Activated CD4-positive, alpha-beta T cell treated with anti-CD3 and anti-CD28 coated beads for 48 hours (primary cell): ENCODE measurements around the gene HEPN1.

Experiments
- DNase-seq: peaks from one replicate; pipeline ENCODE4 v3.0.0-alpha.2; 2020

Gene HEPN1

DNA sequence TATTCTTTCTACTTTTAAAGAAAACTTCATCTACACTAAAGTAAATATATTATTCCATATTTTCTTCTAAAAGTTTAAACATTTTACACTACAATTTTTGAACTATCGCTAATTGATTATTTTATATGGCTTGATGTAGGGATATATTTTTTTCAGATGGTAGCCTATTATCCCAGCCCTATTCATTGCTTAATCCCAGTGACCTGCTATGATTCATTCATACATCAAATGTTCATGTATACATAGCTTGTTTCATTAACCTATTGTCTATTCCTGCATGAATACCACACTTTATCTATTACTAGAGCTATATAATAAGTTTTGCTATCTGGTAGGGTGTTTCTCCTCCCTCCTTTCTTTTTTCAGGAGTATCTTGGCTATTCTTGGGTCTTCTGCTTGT, 16.4 kb upstream of the HEPN1 start:
- DNase-seq = no peak

- DNase-seq = no peak
Measured at GRCh38 chr11:124915541-124916369, 3.3 kb upstream of the HEPN1 start.

GRCh38 chr11:124916370-124916710, 2.7 kb upstream of the HEPN1 start:
- DNase-seq = no peak

DNA sequence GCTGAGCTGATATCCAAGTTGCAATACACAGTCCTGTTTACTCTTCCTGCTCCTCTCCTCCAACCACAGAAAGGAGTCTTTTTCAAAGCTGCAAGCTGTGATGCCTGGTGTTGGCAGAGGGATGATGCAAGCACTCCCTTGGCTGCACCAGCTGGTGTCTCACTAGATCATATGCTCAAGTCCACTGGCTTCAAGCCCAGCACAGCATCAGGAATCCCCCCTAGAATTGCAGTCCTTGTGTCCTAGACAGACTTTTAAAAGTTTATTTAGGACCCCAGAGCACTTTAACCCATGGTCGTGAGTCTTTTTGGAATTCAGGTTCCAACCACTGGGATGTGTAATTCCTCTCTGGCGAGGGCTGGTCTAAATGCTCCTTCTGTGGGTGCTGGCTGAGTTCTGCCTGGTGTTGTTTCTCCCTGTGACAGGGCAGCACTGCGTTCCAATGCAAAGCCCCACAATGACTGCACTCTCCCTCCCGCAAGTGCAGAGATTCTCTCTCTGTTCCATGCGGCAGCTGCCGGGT, 1.9 kb upstream of the HEPN1 start:
- no peak for DNase-seq

DNA sequence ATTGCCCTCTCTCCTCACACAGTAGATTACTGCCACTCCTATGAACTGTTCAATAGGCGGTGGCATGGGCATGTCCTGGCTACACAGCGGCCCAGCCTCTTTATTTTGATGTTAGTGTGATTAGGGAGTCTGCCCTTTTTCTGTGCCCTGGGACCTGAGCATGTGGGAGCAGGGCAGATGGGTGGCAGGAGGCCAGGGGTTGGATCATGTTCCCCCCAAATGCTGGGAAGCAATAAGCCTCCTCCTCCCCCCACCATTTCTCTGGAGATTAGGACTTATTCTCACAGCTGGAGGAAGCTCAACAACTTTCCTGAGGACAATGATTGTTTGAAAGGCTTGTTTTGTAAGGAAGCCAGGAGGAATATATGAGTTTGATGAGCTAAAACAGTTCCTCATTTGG, 848 bp downstream of the HEPN1 start:
- no peak for DNase-seq

DNA sequence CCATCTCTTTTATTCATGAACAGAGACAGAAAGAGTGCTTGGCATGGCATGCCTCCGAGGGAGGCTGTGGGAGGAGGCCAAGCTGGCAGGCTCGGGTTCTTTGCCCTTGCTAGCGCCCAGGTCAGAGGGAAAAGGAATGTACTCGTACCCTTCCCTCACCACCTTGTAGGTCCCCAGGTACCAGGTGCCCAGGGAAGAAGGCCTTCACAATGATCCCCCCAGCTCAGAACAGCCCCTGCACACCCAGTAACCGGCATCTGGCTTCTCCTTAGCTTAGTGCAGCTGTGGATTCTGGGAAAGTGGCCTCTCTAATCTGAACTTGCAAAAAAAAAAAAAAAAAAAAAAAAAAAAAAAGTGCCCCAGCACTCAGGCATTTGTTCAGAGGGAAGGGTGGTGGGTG, 1.3 kb downstream of the HEPN1 start:
- DNase-seq = no peak

DNA sequence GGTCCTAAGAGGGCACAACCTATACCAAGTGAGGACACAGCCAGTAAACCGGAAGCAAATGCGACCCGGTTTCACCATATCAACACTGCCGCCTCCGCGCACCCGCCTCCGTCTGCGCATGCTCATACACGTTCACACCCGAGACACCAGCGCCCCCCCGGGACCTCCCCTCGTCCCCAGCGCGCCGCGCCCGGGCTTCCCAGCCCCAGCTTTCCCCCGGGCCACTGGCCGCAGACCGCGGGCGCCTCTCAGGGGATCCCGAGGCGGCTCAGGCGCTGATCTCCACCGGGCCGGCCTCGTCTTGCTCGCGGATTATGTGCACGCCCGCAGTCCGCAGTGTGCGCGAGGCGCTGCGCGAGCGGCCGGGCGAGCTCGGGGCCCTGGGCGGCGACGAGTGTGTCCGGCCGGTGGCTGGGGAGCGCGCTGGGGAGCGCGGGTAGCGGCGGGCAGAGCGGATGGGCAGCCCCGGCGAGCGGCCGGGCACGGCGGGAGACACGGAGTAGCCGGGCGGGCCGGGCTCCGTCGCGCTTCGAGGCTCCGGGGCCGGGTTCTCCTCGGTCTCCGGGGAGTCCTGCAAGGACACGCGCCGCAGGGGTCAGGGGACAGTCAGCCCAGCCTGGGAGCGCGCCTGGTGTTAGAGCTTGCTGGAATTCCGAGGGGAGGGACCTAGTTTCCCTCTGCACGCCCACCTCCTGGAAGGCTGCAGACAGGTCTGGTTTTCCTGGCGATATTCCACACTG, 2.0 kb downstream of the HEPN1 start:
- DNase-seq = peak; percentile 81

DNA sequence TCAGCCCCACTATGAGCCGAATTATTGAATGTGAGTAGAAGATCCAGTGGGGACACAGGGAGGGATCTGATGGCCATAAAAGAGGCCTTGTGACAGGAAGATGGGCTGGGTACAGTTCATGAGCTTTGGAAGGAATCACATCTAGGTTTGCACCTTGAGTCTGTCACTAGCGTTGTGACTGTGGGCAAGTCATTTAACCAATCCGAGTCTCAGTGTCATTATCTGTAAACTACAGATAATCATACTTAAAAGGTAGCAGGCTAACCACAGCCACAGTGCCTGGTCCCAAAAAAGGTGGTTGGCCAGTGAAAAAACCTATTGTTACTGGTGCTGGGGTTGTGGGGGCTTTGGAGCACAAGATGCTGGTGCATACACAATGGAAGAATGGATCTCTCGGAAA, 3.8 kb downstream of the HEPN1 start:
- no peak for DNase-seq

DNA sequence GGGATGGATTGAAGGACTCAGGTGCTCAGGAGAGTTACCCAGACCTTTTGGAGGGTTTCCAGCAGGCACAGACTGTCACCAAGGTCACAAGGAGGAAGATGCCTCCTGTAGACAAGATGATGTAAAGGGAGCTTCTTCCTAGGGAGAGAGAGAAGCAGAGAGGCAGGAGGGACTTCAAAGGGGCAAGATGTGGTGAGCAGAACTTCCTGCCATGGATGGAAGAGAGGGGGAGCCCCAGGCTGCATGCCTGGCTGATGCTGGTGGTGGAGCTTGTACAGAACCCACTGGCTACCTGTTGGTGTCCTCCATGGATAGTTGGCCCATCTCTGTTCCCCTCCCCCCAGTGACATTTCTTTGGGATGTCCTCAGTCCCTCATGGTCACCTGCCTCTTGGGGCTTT, 4.2 kb downstream of the HEPN1 start:
- DNase-seq = no peak

GRCh38 chr11:124928942-124929665, 10.1 kb downstream of the HEPN1 start:
- DNase-seq = no peak

- DNase-seq = no peak
Measured at GRCh38 chr11:124930799-124931198, 11.7 kb downstream of the HEPN1 start.

GRCh38 chr11:124934862-124935547, 16.0 kb downstream of the HEPN1 start:
- DNase-seq = no peak

DNA sequence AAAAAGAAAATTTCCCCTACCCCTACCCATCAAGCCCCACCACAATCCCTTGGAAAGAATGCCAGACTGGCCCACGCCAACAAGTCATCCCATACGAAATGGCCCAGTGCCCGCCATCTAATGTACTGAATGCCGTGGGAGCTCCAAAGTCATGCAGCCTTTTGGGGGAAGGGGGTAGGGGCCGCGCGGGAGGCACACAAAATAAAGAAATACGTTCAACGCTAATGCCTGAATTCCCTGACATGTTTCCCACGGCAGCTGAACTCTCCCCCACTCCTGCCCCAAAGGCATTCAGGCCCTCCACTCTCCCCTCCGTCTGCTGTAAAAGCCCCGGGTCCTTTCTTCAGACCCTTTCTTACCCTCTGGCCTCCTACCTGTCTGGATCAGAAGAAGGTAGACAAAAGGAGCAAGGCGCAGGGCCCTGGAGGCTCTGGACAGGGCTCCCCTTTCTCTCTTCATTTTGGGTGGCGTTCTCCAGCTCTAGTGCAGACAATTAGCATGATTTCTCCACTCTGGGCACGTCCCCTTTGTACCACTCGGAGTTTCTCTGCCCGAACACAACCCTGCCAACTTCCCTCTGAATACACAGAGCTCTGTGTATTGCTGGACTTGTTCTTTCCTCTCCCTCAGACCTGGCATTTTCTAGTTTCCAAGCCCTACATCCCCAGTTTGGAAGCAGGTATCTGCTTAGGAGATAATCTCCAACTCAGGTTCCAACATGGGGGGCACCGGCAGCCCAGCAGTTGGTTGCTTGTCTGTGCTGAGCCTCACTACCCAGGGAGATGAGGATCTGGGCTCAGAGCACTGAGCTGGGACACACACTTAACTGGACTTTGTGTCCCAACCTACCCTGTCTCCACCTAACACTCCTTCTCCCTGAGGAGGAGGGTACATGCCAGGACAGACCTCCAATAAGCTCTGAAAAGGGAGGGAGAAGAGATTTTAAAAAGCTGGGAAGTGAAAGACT, 16.8 kb downstream of the HEPN1 start, which contains the start of gene HEPACAM:
Gene HEPACAM (minus strand): TSS at position 500 of the 967 bp plus-strand sequence. CDS start 41 bp downstream, at position 459.
- no peak for DNase-seq

DNA sequence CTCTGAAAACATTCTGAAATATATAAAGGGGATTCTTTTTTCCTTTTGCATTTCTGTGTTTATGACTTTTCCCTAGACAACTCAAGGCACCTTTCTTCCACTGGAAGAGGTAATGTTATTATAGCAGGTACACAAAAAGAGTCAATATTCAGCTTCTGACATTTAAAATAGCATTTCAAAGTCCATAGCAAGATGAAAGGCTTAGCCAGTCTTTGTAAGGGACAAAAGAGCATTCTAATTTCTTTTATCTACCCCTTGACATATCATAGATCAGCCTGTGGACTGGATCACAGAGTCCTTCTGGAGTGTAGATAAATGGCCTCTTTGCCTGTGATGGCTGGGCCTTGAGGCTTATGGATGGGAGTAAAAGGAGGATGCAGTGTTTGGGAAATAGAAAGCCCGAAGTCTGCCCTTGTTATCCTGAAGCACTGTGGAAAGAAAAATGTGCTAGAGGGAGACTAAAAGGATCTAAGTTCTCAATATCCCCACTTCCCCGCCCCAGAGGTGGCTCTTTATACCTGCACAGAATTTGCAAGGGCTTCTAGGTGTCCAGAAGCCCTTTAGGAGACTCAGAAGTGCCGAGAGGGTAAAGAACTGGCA, 18.4 kb downstream of the HEPN1 start:
- no peak for DNase-seq

DNA sequence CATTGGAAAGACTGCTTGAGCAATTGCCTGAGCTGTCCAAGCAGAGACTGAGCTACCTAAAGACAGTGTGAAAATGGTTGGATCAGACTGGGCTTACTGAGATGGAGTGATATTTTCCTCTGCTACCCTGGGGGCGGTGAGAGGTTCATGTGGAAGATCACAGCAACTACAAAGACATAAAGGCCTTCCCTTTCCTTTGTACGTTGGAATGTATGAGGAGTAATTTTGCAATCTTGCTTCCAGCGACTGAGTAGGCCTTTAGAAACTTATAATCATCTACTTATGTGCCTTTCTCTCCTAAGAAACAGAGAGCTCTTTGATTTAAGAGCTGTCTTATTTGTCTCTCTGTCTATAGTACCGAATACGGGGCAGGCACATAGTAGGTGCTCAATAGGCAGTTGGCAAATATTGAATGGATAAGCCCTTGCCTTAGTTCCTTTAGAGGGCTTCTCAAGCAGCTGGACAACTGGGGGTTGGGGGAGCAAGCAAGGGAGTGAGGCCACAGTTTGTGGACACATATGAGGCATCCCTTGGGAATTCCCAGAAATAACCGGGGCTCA, 19.2 kb downstream of the HEPN1 start:
- DNase-seq = no peak

DNA sequence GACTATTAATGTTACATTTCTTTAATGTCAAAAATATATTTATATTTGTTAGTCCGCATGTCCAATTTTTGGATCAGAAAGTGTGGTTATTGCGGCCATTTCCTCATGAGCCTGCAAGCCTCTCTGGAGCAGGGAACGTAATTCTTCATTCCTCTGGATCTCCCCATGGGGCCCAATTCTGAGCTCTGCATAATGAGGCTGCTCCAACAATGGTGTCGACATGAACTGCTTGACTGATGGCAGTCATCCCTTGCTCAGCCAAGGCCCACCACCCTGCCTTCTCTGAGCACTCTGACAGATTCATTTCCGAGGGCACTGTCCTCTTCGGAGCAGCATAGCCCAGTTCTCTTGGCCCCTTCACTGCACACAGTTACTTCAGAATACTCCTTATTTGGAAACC, 19.9 kb downstream of the HEPN1 start:
- no peak for DNase-seq

GRCh38 chr11:124941703-124942102, 22.7 kb downstream of the HEPN1 start:
- DNase-seq = no peak

GRCh38 chr11:124942466-124943253, 23.6 kb downstream of the HEPN1 start:
- DNase-seq = no peak

- DNase-seq = no peak
Measured at GRCh38 chr11:124943254-124943616, 24.2 kb downstream of the HEPN1 start.

DNA sequence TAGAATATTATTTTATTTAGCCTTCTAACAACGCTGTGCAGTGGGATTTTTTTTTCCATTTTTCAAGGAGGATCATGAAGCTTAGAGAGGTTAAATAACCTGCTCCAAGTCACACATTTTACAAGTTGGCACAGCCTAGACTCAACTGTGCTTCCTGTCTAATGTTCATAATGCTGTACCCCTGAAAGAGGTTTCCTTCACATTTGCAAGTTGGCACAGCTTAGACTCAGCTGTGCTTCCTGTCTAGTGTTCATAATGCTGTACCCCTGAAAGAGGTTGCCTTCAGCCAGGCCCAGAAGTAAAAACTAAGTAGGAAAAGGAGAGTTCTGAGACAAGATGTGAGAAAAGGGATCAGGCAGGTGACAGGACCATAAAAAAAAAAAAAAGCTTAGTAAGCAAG, 24.7 kb downstream of the HEPN1 start:
- DNase-seq = no peak
